HepG2 (cell line): Measurements from ENCODE around the gene ZNF595. TPM values are rescaled to one million over a fixed set of nuclear protein-coding genes. Genes with fewer than 3 reads are reported as not detected.

ENCODE experiments used
- ATF7-NPFF ChIP-seq: sonication (generic); formaldehyde crosslinking; IDR thresholded peaks from 2 replicates; pipeline ENCODE4 v1.8.1; 2023; ENCODE audit warnings: mild to moderate bottlenecking, low read depth, missing genetic modification reagents, moderate library complexity
- BHLHE40 ChIP-seq: IDR thresholded peaks from 2 replicates; pipeline ENCODE4 v1.6.1; 2011; ENCODE audit warnings: low read length, improper control_type of control experiment
- DDIT3 ChIP-seq: sonication (generic); formaldehyde crosslinking; IDR thresholded peaks from 2 replicates; pipeline ENCODE4 v1.4.0; 2020; ENCODE audit warnings: mild to moderate bottlenecking, missing genetic modification reagents
- HOXA3 ChIP-seq: sonication (generic); formaldehyde crosslinking; IDR thresholded peaks from 2 replicates; pipeline ENCODE4 v1.5.0; 2020; ENCODE audit warnings: missing genetic modification reagents
- KAT8 ChIP-seq: IDR thresholded peaks from 2 replicates; pipeline ENCODE4 v1.6.1; 2016; ENCODE audit warnings: missing genetic modification reagents, missing compliant biosample characterization
- SNRNP70 ChIP-seq: fragments of 200-400 bp; formaldehyde crosslinking; IDR thresholded peaks from 2 replicates; pipeline ENCODE4 v1.6.1; 2017; ENCODE audit warnings: mild to moderate bottlenecking, low read depth, low read length, moderate library complexity
- XRCC5 ChIP-seq: fragments of 200-400 bp; formaldehyde crosslinking; optimal IDR thresholded peaks from 2 replicates; pipeline ENCODE3; 2017; ENCODE audit warnings: mild to moderate bottlenecking, low read length
- YEATS4 ChIP-seq: sonication (generic); formaldehyde crosslinking; IDR thresholded peaks from 2 replicates; pipeline ENCODE4 v1.4.0; 2020; ENCODE audit warnings: missing genetic modification reagents, borderline replicate concordance
- ZBTB40 ChIP-seq, 2 experiments: fragments of 450-650 bp in 1 of 2; sonication (generic) in 1 of 2; formaldehyde crosslinking in 1 of 2; IDR thresholded peaks; 2 replicates each; pipeline versions ENCODE4 v1.6.1 to v1.8.0; 2016 to 2022; ENCODE audit warnings: antibody characterized with exemption in 1 of 2, mild to moderate bottlenecking in 1 of 2, missing genetic modification reagents in 1 of 2
- ZSCAN31 ChIP-seq: sonication (generic); formaldehyde crosslinking; IDR thresholded peaks from 2 replicates; pipeline ENCODE4 v1.5.0; 2020; ENCODE audit warnings: low read depth, mild to moderate bottlenecking, missing genetic modification reagents
- polyA plus RNA-seq, 8 experiments: library from polyadenylated mRNA; depleted of rRNA in 3 of 8; stranded (reverse) in 7 of 8; unstranded in 1 of 8; fragments of >200 nt; fragmentation: Illumina TruSeq in 4 of 8; extraction: Trizol in 4 of 8; gene quantifications; 2 replicates each; pipeline versions ENCODE4 v1.2.1 to v1.2.3, GENCODE V29; 2011 to 2016; ENCODE audit warnings: low read depth in 4 of 8, missing spikeins in 1 of 8, mixed read lengths in 1 of 8; ENCODE audit not compliant: insufficient read depth in 1 of 8
- total RNA-seq, 5 experiments: library from RNA; depleted of rRNA; stranded (reverse); fragments of >200 nt; fragmentation: Illumina TruSeq; extraction: Trizol; gene quantifications; 2 replicates each; pipeline ENCODE4 v1.2.3, GENCODE V29; 2016; ENCODE audit warnings: low read depth in 1 of 5

Gene ZNF595
- total and polyA plus RNA-seq, 2 of the 13 experiments (the other 11 are each of a cell fraction or from before 2014, with no cell fraction given): 0.09 TPM; not detected in 1

- TF ChIP-seq ZBTB40 (IDR thresholded peaks at IDR 0.05) (no peak), ZBTB40 (CRISPR knock-in tag; IDR thresholded peaks at IDR 0.05) (no peak), XRCC5 (no peak), HOXA3 (no peak), YEATS4 (no peak), KAT8 (CRISPR knock-in tag) (no peak), ZSCAN31 (no peak), ATF7-NPFF (CRISPR knock-in tag) (no peak), DDIT3 (CRISPR knock-in tag) (no peak), BHLHE40 (no peak), SNRNP70 (no peak)
These were observed 60.6 kb downstream of the ZNF595 start (continued) for GRCh38 chr4:113732-114131.
